Measurements from ENCODE around the gene STXBP2.

- no peak for TF ChIP-seq EZH2 (IDR thresholded peaks at IDR 0.05)
- no peak for TF ChIP-seq POLR2AphosphoS5 (IDR thresholded peaks at IDR 0.05; ENCODE audit: borderline replicate concordance, low read depth, low read length)
- TF ChIP-seq FOXP2 (optimal IDR thresholded peaks at IDR 0.05; ENCODE audit: control extremely low read depth, extremely low read length, insufficient read depth) = no peak
Measured at GRCh38 chr19:7631577-7631976, 5.3 kb upstream of the STXBP2 start.
